B cell (primary cell): Measurements from ENCODE around the gene CLIP1.

Experiments used
- CTCF ChIP-seq: fragments of 200-600 bp; IDR thresholded peaks from one replicate; pipeline ENCODE4 v1.8.0; 2022; ENCODE audit warnings: antibody characterized with exemption, mild to moderate bottlenecking
- EZH2 ChIP-seq: IDR thresholded peaks from 2 replicates; pipeline ENCODE4 v1.6.1; 2012; ENCODE audit warnings: borderline replicate concordance, low read depth, mild to moderate bottlenecking, moderate library complexity, low read length; ENCODE audit not compliant: insufficient read depth, poor library complexity, severe bottlenecking

GRCh38 chr12:122346054-122346453 lies 76.4 kb downstream of the CLIP1 start:
- no peak for TF ChIP-seq CTCF
- TF ChIP-seq EZH2, result no peak
